Activated T-cell treated with anti-CD3 and anti-CD28 coated beads, Interleukin-2, amount 50 U/mL, for 1 hour (primary cell): ENCODE measurements around the gene QSOX1.

Experiments
- DNase-seq: peaks from one replicate; pipeline ENCODE4 v3.0.0-alpha.2; 2020

QSOX1 gene

DNA sequence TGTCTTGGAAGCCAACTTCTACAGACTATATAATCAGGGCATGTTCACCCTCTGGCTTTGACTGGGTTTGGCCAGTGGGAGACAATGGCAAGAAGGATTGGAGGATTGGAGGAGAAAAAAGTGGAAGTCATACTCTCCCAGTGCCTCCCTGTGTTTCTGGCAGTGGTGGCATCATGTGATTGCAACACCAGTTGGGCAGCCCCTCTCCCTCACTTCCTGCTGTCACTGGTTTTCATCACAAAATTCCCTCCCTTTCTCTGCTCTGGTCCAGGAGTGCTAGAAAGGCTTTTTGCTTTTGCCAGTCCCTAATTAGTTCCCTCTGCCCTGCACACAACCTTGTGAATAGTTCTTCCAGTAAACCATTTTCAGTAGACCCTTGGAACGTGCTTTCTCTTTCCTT lies 3.7 kb upstream of the QSOX1 start:
- no peak for DNase-seq

DNA sequence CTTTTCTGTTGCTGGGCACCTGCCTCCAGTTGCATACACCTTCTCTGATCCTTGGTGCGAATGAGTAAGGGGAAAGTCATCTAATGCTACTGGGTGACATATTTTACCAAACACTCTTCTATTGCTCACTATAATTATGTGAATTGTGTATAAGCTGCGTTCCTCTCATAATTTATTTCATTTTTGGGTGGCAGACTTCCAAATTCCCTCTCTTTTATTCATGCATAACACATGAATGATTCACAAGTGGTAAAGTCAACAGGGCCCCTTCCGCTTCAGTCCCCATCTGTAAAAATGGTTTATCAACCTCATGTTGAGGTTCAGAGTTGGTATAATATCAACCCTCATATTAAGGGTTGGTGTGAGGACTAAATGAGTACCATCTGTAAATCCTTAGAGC lies 3.2 kb upstream of the QSOX1 start:
- no peak for DNase-seq

DNA sequence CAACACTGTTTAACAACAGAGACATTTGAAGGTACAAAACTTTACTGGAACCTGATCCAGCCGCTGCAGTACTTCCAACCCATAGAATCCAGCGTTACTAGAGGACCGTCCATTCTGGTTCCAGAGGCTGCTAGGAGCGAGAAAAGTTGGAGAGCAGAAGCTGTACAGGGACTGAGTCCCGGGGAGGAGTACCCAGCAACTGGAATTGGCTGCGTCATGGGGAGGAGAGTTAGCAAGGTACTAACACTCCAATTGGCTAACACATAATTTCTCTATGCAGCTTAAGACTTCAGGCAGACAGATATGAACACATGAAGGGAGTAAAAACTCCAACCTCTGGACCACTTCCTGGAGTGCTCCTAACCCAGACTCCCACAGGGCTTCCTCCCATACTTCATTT lies 2.1 kb upstream of the QSOX1 start:
- DNase-seq = no peak

DNA sequence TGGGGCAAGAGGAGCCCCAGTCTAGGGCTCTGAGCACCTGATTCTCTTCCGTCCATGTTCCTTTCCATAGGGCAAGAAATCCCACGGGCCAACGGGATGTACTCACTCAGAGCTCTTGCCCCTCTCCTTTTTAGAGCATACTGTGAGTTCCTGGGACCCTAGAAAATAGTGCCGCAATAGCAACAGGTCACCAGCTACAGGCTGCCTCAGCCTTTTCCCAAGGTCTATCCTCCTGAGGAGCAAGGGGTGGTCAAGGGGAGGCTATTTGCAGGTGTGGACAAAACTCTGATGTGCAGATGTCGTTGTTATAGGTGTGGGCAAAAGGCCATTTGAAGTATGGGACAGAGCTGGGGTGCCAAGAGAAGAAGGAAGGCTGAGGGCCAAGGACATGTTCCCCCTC lies 1.6 kb upstream of the QSOX1 start:
- no peak for DNase-seq

DNA sequence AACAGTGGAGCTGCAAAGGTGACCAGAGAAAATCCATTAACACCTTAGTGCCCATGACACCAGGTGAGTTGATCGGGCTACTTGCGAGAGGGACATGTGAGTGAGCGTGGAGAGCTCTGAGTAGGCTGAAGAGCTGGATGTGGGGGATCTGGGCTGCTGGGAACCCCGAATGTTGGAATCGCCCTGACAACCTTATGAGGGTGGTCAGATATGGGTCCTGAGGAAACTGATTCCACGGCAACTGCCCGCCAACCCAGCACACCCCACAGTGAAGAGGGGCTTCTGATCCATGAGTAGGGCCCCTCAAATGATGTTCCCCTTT lies 705 bp upstream of the QSOX1 start:
- no peak for DNase-seq

DNA sequence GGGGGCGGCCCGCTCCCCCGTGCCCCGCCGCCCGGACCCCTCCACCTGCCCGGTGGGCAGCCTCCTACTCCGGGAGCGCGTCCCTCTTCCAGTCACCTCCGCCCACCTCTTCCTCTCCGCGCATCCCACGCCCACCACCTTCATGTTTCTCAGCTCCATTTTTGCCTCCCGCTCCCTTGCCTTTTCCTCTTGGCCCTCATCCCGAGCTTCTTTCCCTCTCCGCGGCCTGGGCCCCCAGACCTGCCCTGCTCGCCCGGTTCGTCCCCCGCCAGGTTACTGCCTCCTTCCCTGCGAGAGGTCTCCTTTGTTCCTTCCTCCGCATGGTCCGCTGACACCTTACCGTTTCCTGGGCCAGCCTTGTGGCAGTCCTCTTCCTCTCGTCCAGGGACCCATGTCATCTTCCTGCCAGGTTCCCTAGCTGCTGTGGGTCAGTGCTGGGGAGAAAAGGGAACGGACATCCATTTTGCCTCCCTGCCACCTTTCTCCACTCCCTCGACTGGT lies 563 bp downstream of the QSOX1 start:
- no peak for DNase-seq

DNA sequence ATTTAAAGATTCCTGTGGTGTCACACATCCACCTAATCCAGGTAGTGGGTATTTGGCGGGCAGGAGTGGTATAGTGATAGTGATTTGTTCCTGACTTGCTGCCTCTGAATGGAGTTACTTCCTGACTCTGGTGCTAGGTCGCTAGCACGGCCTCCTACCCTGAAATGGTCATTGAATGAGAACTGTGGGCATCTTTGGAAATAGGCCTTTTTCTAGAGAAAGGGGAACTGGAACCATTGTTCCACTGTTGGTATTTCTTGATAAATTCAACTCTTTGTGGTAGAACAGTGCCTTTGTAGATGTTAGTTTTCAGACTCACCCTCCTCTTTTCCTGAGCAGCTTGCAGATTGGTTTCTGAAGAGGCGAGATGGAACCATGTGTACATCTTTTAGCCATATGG lies 1.5 kb downstream of the QSOX1 start:
- no peak for DNase-seq

DNA sequence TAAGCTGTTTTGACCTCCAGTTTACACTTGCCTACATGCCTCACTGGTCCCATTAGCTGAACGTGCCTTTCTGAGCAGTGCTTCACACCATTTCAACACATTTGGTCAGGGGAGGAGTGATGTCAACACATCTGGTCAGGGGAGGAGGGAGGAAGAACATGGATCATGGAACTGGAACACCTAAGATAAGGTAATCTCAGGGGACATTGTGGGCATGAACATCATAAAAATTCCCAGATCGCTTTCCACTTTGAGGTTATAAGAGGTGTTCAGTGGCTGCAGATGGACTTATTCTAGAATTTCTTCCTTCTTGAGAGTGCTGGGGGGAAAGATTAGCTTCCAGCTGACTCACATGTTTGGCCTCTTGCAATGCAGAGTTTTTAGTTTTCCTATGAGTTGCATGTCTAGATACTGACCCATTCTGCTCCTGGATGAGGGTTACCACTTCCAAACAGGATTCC lies 2.0 kb downstream of the QSOX1 start:
- DNase-seq = no peak

DNA sequence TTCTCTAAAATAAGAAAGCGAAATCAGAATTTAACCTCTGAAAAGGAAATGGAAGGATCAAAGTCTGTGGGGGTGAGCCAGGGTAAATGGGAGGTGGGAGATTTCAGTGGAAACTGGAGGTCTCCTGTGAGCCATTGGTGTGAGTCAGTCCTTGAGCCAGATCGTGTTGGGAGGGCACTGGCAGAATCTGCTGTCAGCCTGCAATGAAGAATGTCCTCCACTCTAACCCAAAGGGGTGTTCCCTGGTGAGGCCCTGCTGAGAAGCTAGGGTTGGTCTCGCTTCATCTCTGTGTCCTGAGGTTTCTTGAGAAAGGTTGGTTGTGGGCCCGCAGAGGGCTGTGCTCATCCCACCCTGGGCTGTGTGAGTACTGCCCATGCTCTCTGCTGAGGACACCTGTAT lies 2.4 kb downstream of the QSOX1 start:
- DNase-seq = no peak

DNA sequence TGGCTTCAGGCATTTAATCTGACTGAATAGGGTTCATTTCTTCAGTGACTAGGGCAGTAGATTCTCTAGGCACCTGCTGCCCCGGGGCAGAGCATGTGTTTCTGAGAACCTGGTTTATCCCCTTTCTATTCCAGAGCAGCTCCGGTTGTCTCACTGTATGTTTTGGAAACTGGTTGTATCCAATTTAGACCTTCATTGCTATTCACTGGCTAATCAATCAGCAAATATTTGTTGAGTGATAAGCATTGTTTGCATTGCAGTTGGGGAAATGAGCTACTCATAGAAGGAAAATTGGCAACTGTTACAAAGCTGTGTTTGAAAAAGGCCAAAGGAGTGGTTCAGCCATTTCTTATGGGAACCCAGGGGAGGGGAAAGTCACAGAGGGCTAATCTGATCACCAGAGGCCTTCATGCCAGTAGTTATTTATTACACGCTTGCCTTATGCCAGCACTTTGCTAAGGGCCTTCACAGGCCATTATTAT lies 2.9 kb downstream of the QSOX1 start:
- DNase-seq = no peak

DNA sequence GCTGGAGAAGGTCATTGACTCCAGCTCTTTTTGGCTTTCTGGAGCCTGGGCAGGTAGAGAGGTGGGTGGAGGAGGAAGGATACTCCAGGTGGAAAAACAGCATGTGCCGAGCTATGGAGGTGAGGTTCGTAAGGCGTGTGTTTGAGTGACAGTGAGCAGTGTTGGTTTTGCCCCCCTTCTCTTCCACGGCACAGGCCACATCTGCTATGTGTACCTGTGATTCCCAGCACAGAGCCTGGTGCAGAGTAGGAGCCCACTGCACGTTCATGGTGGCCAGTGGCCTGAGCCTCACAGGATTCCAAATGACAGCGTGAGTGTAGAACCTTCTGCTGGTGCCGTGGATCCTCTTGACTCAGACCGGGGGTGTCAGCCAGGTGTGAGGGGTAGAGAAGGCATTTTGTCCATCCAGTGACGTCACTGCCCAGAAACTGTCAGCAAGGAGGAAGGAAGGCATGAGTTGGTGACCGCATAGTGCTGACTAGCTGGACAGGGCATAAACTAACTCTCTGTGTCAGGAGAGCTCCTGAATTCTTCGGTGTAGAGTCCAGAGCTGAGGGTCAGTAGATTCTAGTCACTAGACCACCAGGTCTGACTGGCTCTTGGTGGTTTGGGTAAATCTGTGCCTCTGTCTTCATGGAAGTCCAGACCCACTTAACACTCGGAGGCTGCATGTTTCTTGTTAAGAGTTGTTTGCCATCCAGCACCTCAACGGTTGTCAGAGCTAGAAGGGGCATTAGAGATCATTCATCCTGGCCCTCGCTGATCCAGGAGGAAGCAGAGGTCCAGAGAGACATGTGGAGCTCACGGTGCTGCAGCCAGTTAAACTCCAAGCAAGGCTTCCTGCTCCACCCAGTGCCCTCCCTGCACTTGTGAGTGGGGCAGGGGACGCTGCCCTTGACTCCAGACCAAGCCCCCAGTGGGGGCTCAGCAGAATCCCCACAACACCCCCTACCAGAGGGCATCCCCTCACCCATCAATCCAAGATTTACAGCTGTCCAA lies 3.8 kb downstream of the QSOX1 start:
- DNase-seq = no peak

DNA sequence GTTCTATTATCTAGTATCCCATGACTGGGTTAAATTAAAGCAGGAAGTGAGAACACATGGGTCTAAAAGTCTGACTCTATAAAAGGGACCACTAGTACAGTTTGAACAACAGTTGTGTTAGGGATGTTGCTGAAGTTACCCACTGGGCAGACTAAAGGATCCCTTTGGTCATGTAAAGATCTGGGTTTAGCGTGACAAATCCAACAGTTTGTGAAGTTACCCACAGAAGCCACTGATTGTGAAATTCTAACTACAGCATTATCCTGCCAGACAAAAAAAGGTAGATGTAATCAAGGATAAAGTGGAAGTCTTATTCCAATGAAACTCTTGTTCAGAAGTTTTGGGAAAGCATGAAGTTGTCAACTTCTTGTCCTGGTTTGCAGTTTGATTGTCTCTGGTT lies 5.7 kb downstream of the QSOX1 start:
- no peak for DNase-seq

DNA sequence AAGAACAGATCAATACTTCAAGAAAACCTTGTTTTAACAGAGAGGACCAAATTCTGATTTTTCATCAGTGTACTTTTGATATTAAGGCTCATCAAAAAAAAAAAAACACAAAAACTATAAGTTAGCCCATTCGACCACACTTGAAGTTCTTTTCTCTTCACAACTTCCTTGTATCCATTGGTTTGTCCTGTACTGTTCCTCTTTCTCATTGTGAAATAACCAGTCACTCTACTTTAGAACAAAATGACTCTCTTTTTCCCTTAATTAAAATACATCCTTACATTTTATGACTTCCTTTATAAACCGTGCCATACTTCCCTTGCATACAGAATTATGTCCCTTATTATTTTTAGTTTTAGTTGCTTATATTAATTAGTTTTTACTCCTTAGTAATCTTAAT lies 8.4 kb downstream of the QSOX1 start:
- DNase-seq = no peak

DNA sequence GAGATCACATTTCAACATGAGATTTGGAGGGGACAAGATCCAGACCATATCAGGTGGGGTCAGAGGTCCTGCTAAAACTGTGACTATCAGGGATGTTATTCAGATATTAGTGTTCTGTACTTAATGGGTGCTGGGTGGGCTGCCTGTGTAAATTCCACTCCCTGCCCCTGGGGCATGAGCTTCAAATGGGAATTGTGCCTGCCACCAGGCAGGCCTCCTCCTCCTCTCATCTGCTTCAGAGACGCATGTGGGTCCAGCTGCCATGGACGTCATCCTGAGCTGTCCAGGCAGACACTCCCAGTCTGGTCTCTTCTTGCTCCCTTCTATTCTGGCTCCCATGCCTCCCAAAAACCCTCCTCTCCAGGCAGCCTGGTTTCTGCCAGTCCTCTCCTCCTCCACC lies 10.4 kb downstream of the QSOX1 start:
- no peak for DNase-seq

DNA sequence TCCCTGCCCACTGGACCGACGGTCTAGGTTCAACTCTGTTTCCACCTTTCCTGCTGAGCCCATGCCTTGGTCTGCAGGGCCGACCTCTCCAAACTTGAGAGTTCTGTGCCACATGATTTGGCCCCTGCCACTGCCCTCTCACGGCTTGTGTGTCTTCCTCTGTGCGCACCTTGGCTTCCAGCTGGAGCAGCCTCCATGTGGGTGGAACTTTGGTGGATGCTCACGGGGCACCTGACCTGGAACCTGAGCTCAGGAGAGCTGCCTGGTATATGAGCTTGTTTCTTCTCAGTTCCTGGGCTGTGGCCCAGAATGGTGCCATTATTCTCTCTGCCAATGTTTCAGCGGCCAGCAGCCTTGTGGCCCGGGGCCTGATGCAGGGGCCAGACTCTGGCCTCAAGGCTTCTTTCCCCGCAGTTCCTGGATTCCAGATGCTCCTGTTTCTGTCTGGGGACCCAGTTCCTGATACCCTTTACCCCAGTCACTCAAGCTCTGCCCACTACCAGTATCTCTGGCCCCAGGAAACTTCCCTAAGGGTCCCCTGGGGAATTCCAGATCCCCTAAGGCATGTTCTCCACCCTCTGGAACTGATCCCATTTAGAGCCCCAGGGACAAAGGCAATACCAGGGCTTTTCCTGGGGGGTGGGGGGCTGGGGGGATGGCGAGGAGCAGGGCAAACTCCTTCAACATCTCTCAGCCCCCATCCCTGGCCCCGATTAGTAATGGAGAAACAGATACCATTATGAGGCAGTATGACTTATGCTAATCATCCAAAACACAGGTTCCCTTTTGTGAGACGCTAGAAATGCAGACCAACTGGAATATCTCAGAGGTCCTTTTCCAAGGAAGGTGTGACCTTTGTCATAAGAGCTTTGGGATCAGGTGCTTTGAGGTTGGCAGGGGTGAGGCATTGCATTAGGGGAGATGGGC lies 11.1 kb downstream of the QSOX1 start:
- DNase-seq = no peak

DNA sequence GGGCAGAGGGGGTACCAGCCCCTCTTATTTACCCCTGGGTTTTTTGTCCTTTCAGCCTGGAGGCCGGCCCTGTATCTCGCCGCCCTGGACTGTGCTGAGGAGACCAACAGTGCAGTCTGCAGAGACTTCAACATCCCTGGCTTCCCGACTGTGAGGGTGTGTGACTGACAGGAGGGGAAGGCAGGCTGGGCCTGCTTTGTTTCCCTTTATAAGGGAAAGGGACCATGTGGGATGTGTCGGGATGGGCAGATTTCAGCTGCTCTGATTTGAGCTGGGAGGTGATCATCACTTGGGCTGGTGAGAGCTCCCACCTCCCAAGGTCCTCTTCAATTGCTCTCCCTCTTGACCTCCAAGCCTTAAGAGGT lies 11.7 kb downstream of the QSOX1 start:
- no peak for DNase-seq

DNA sequence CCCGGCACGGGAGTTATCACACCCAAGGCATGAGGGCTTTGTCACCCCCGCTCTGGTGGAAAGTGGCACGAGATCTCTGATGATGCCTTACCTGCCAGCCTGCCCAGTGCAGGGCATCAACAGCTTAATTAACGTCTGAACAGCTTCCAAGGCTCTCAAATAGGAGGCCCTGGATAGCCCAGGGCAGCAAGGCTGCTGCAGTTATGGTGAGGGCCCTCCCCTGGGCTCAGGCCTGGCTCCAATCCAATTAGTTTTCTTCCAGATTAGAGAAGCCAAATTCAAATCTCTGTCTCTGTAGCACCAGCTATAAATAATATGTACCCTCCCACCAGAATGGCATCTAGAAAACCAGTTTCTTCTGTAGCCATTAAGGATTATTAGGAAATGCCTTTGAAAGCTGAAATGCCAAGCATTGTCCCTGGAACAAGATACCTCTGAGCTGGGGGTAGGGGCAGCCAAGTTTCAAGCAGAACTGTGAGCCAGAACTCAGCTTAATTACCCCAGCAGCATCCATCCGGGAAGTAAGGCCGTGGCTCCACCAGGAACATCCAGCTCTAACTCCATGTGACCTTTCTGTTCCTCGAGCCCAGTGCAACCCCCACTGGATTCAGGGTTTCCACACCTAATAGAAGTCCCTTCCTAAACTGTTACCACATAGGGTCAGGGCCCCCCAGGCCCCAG lies 12.5 kb downstream of the QSOX1 start:
- no peak for DNase-seq

DNA sequence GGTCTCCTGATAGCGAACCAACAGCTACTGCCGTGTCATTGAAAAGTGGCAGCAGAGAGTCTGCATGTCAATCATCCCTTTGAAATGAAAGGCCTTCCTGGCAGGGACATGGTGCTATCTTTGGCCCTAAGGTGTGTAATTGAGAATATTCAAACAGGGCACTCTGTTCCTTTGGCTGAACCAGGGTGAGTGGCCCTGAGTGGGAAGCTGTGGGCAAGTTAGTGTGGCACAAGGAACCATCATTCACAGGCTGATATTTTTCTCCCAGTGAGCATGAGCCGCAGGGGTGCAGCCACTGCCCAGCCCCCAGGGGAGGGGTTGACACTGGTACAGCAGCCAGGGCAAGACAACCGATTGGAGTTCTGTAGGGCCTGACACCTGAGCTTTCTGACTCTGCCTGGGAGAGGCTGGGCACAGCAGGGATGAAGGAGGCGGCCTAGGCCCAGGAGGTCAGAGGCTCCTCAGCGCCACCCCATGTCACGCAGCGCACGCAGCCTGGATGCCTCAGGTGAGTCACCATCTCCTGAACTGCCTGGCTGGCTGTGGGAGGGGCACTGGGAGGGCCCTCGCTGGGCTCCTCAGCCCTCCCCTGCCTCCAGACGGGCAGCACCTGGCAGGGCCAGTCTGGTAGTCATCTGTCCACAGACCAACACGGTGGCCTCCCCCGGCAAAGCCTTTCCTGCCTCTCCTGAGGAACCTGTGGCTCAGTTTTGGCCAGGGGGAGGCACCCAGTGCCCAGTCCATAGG lies 13.2 kb downstream of the QSOX1 start:
- no peak for DNase-seq

DNA sequence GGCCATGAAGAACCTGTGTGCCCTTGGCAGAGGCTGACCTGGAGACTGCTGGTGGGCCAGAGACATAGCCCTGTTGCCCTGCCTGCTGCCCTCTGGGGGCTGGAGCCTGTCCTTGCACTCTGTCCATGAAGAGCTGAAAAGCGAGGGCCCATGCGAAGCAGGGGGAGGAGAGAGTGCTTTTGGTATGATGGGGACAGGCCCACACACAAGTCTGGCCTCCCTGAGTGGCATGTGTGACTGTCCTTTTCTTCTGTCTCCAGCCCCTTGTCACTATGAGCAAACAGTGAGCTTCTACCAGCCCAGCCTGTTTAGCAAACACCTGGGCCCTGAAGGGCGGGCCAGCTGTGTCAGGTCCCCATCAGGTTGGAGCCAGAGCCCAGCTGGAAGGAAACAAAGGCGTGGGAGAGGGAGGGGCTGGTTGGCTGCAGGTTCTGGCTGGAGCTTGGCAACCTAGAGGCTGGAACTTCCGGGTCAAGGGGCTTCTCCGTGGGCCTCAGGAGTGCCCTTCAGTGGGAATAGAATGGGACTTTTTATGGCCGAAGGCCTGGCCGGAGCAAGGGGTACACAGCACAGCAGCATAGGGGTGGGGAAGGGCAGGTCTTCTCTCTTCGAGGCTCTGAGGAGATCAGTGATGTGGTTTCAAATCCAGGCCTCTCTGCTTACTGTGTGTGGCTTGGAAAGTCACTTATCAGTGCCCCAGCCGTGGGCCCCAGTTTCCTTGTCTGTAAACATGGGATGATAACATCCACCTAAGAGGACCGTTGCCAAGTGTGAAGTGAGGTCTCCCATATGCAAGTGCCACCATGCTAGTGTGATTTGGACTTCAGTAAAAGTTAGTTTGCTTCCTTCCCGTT lies 14.3 kb downstream of the QSOX1 start:
- DNase-seq = peak; percentile 38

DNA sequence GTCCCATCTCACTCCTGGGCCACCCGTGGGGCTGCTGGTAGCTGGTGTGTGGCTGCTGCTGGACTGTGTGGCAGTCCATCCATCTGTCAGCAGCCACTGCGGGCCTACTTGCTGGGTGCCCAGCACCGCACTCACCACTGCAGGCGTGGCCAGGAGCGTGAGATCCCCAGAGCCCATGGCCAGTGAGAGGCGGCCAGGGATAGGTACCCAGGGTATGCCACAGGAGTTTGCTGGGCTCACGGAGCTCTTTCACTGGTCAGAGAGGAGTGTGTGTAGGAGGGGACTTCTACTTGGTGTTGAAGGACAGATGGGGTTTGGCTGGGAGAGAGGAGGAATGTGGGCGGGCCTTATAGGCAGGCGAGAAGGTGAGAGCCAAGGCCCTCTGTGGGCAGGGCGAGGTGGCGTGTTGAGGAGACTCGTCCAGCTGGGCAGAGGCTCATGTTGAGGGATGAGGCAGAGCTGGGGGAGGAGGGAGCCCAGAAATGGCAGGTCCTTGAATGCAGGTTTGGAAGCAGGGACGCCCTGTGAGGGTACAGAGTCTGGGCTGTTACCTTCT lies 15.0 kb downstream of the QSOX1 start:
- no peak for DNase-seq
